Suprapubic skin (tissue), 4 donors: ENCODE data around the gene CLDN22. TPM values are rescaled to one million over a fixed set of nuclear protein-coding genes. Genes with fewer than 3 reads are reported as not detected.

Experiments
- DNase-seq, 2 donors: peaks; one replicate each; pipeline ENCODE4 v3.0.0-alpha.2; 2019; ENCODE audit warnings: low spot score in 2 of 2
- H3K27ac ChIP-seq: fragments of 200-600 bp; sonication (generic); one replicate; pipeline ENCODE4 v1.5.1; 2019
- H3K27me3 ChIP-seq: fragments of 200-600 bp; sonication (generic); one replicate; pipeline ENCODE4 v1.5.1; 2019
- H3K36me3 ChIP-seq: fragments of 200-600 bp; sonication (generic); one replicate; pipeline ENCODE4 v1.5.1; 2019
- H3K4me1 ChIP-seq: fragments of 200-600 bp; sonication (generic); one replicate; pipeline ENCODE4 v1.5.1; 2019
- H3K4me3 ChIP-seq: fragments of 200-600 bp; sonication (generic); one replicate; pipeline ENCODE4 v1.5.1; 2019; ENCODE audit warnings: mild to moderate bottlenecking
- H3K9me3 ChIP-seq: fragments of 200-600 bp; sonication (generic); one replicate; pipeline ENCODE4 v1.5.1; 2019
- EP300 ChIP-seq: sonication (generic); formaldehyde crosslinking; IDR thresholded peaks from one replicate; pipeline ENCODE4 v1.6.1; 2017; ENCODE audit warnings: antibody characterized with exemption
- POLR2A ChIP-seq, 2 donors: fragments of 450-650 bp; IDR thresholded peaks; one replicate each; pipeline ENCODE4 v1.6.1; 2017; ENCODE audit warnings: antibody characterized with exemption in 2 of 2, mild to moderate bottlenecking in 2 of 2, moderate library complexity in 2 of 2
- POLR2AphosphoS5 ChIP-seq, 3 donors: sonication (generic); formaldehyde crosslinking; IDR thresholded peaks; one replicate each; pipeline ENCODE4 v1.6.1; 2017; ENCODE audit warnings: antibody characterized with exemption in 3 of 3
- WGBS: methylation state at CpG from one replicate; pipeline ENCODE4 v1.1.5; 2018; 5-methylcytosine and 5-hydroxymethylcytosine counted together
- total RNA-seq, 4 donors: library from RNA; depleted of rRNA; stranded (reverse); fragments of >200 nt; gene quantifications; one replicate each; pipeline ENCODE4 v1.1.0, GENCODE V29; 2016
- TF ChIP-seq, protein P1 (sequence below), 2 donors: fragments of 200-600 bp in 1 of 2; fragments of 450-650 bp in 1 of 2; sonication (generic) in 1 of 2; IDR thresholded peaks; one replicate each; pipeline ENCODE4 v1.5.1; 2016 to 2019; ENCODE audit warnings: antibody characterized with exemption in 2 of 2, mild to moderate bottlenecking in 1 of 2, moderate library complexity in 1 of 2

Gene CLDN22
- total RNA-seq, 4 donors from 2014 or later, result not detected

DNA sequence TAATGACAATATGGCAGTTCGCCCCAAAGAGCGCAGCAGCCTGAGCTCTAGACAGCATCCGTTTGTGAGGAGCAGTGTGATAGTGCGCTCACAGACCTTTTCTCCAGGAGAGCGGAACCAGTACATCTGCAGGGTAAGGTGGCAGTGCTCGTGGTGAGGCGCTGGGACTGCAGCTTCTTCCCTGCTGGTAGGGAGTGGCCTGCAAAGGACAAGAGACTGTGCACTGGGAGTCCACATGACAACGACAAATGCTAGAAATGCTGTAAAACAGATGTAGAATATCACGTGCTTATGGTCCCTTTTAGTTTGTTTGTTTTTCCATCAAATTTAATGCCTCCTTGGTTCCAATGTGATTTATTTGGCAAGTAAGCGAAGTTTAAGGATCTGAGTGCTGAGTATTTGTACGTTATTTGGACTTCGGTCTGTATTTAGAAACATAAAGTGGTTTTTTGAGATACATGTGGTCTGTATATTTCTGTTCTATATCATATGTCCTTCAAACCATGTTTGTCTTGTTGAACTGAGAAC, 35.8 kb downstream of the CLDN22 start:
- TF ChIP-seq EP300, result no peak
- TF ChIP-seq POLR2AphosphoS5 (IDR thresholded peaks at IDR 0.05), result no peak
- TF ChIP-seq, protein P1, sequence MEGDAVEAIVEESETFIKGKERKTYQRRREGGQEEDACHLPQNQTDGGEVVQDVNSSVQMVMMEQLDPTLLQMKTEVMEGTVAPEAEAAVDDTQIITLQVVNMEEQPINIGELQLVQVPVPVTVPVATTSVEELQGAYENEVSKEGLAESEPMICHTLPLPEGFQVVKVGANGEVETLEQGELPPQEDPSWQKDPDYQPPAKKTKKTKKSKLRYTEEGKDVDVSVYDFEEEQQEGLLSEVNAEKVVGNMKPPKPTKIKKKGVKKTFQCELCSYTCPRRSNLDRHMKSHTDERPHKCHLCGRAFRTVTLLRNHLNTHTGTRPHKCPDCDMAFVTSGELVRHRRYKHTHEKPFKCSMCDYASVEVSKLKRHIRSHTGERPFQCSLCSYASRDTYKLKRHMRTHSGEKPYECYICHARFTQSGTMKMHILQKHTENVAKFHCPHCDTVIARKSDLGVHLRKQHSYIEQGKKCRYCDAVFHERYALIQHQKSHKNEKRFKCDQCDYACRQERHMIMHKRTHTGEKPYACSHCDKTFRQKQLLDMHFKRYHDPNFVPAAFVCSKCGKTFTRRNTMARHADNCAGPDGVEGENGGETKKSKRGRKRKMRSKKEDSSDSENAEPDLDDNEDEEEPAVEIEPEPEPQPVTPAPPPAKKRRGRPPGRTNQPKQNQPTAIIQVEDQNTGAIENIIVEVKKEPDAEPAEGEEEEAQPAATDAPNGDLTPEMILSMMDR (IDR thresholded peaks at IDR 0.05), result no peak
- no peak for TF ChIP-seq POLR2A (IDR thresholded peaks at IDR 0.05)
- no peak for DNase-seq
- H3K4me1 ChIP-seq, result no peaks in the 10 kb centered on the region
- no peaks in the 10 kb centered on the region for H3K27me3 ChIP-seq
- H3K4me3 ChIP-seq, result no peak overlapping the region
- no peaks in the 10 kb centered on the region for H3K9me3 ChIP-seq
- H3K36me3 ChIP-seq, result peaks cover 76% of the 10 kb centered on the region
- WGBS, result 87% methylated on average over 12 of the region's 12 CpGs
- no peak overlapping the region for H3K27ac ChIP-seq

DNA sequence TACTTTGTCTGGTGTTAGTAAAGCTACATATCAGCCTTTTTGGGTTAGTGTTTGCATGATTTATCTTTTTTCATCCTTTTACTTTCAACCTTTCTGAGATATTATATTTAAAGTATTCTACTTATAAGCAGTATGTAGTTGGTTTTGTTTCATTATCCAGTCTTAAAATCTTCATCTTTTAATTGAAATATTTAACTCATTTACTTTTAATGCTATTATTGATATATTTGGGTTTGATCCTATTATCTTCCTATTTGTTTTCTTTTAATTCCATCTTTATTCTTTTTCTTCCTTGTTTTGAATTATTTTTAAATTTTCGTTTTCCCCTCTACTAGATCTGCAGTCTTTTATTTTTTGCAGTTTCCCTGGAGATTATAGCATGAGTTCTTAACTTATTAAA, 44.0 kb downstream of the CLDN22 start:
- peaks cover 44% of the 10 kb centered on the region for H3K36me3 ChIP-seq
- WGBS, result 96% methylated on average over 1 of the region's 1 CpG
- no peak for DNase-seq
- H3K27ac ChIP-seq, result no peak overlapping the region
- TF ChIP-seq, protein P1 (IDR thresholded peaks at IDR 0.05), result no peak
- no peak for TF ChIP-seq POLR2AphosphoS5 (IDR thresholded peaks at IDR 0.05)
- no peak for TF ChIP-seq EP300
- no peak for TF ChIP-seq POLR2A (IDR thresholded peaks at IDR 0.05)
- no peak overlapping the region for H3K4me3 ChIP-seq
- H3K4me1 ChIP-seq, result no peaks in the 10 kb centered on the region
- H3K27me3 ChIP-seq, result no peaks in the 10 kb centered on the region
- H3K9me3 ChIP-seq, result peaks cover 19% of the 10 kb centered on the region

DNA sequence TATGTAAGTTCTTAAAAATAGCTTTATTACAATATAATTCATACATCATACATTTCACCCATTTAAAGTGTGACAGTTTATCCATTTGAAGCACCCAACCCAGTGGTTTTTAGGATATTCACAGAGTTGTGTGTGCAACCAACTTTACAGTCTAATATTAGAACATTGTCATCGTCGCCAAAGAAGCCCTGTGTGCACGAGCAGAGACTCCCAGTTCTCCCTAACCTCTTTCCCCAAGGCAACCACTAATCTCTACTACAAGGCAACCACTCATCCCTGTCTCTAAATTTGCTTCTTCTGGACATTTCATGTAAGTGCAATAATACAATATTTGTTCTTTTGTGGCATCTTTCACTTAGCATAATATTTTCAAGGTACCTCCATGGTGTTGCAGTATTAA, 47.7 kb downstream of the CLDN22 start:
- H3K4me1 ChIP-seq, result no peaks in the 10 kb centered on the region
- TF ChIP-seq, protein P1 (IDR thresholded peaks at IDR 0.05), result no peak
- TF ChIP-seq POLR2AphosphoS5 (IDR thresholded peaks at IDR 0.05) (no peak), EP300 (no peak), POLR2A (IDR thresholded peaks at IDR 0.05) (no peak)
- H3K27ac ChIP-seq, result no peak overlapping the region
- no peaks in the 10 kb centered on the region for H3K27me3 ChIP-seq
- H3K4me3 ChIP-seq, result no peak overlapping the region
- 86% methylated on average over 3 of the region's 3 CpGs for WGBS
- H3K36me3 ChIP-seq, result peaks cover 57% of the 10 kb centered on the region
- peaks cover 19% of the 10 kb centered on the region for H3K9me3 ChIP-seq
- no peak for DNase-seq

DNA sequence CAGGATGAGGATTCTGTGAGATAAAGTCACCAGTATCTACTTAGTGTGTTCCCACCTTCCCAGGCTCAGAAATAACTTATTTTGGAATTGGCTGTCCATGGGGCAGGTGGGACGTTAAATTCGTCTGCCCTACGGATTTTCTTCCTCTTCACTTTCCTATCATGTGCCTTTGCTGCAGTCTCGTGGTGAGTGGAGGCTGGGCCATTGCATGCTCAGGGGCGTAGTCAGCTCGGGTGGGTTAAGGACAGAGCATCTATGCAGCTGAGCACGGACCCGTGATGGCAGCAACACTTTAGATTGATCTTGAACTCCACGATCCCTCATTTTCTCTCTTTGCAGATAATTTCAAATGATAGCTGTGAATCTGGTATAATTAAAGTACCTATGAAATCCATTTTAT, 51.5 kb downstream of the CLDN22 start:
- no peaks in the 10 kb centered on the region for H3K27me3 ChIP-seq
- TF ChIP-seq POLR2A (IDR thresholded peaks at IDR 0.05), result no peak
- TF ChIP-seq, protein P1 (IDR thresholded peaks at IDR 0.05), result no peak
- TF ChIP-seq EP300, result no peak
- no peak for TF ChIP-seq POLR2AphosphoS5 (IDR thresholded peaks at IDR 0.05)
- no peak overlapping the region for H3K27ac ChIP-seq
- no peaks in the 10 kb centered on the region for H3K9me3 ChIP-seq
- no peak overlapping the region for H3K4me3 ChIP-seq
- DNase-seq, result no peak
- H3K4me1 ChIP-seq, result no peaks in the 10 kb centered on the region
- WGBS, result 96% methylated on average over 9 of the region's 9 CpGs
- H3K36me3 ChIP-seq, result peaks cover 38% of the 10 kb centered on the region

Other genes starting within 250 kb of the CLDN22 start
- 10 to 100 TPM in 3 of 4 donors, 1 to 10 TPM in 1; 9.2 to 30.4 (median 15.2) TPM for gene WWC2, start 221.0 kb downstream of the CLDN22 start, total RNA-seq
- gene CLDN24, start 2.1 kb upstream of the CLDN22 start, total RNA-seq, result not detected
- 10 to 100 TPM; 14.0 to 25.6 (median 17.2) TPM for gene CDKN2AIP, start 124.4 kb upstream of the CLDN22 start, total RNA-seq
- 10 to 100 TPM in 3 of 4 donors, 1 to 10 TPM in 1; 9.9 to 21.2 (median 18.8) TPM for gene ING2, start 184.8 kb upstream of the CLDN22 start, total RNA-seq